Stimulated activated CD4-positive, alpha-beta T cell treated with anti-CD3 and anti-CD28 coated beads, Interleukin-12 subunit alpha, Interleukin-12 subunit beta, amount 100 ng/mL, for 4 hours (primary cell): ENCODE results near the gene ZC3H12D.

Experiments
- DNase-seq: peaks from one replicate; pipeline ENCODE4 v3.0.0-alpha.2; 2020

Gene ZC3H12D

GRCh38 chr6:149405823-149406765 is 78.7 kb downstream of the ZC3H12D start:
- no peak for DNase-seq

DNA sequence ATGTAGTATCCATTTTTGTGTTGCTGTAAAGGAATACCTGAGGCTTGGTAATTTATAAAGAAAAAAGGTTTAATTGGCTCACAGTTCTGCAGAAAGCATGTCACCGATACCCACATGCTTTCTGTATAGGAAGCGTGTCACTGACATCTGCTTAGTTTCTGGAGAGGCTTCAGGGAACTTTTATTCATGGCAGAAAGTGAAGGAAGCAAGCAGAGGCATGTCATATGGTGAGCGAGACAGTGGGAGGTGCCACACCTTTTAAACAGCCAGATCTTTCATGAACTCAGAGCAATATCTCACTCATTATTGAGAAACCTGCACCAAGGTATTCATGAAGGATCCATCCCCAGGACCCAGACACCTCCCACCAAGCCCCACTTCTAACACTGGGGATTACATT is 81.3 kb downstream of the ZC3H12D start:
- DNase-seq = no peak

DNA sequence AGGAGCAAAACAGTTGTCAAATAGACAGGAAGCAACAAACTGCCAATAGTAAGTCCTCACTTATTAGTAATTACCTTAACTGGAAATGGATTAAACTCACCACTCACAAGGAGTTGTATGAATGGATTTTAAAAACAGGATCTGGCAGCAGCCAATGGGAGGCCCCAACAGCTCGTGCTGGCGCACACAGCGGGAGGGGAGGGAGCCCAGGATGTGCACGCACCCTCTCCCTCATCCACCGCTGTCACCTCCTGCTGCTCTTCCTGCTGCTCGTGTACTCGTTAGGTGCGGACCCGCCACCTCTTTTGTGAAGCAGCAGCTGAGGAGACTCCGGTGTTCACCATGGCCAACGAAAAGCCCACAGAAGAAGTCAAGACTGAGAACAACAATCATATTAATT is 84.8 kb downstream of the ZC3H12D start, which contains the start of gene SUMO4:
TSS of gene SUMO4 (plus strand) at position 213 of the 400 bp plus-strand sequence. CDS start at position 343, 130 bp downstream.
- no peak for DNase-seq

- DNase-seq = no peak
Measured at GRCh38 chr6:149397384-149397783, 87.4 kb downstream of the ZC3H12D start.
